K562 (cell line): ENCODE measurements around the gene PAIP2. TPM values are rescaled to one million over a fixed set of nuclear protein-coding genes. Genes with fewer than 3 reads are reported as not detected.
A peak's percentile ranks its signal among the peaks of the same experiment; 100 is the strongest.

ENCODE experiments used
- ATAC-seq: fragments of 200-7000 bp; cut with Tn5 transposase; 3 replicates; pipeline ENCODE4 v1.9.1; 2020; ENCODE audit warnings: moderate library complexity
- BruUV-seq: library from RNA; stranded (reverse); fragments of 400-500 nt; replicated peaks from 2 replicates; lab custom pipeline; 2021; lab: Mats Ljungman, UMichigan
- CTCF ChIA-PET: fragments of 300-600 bp; formaldehyde crosslinking; extraction: SDS; loops from one replicate; lab custom pipeline; 2021; ENCODE audit warnings: low intra/inter-chr PET ratio; lab: Yijun Ruan, JAX
- POLR2A ChIA-PET: fragments of 300-600, 350-650 bp; sonication (Branson Sonifier 250); formaldehyde crosslinking; extraction: SDS; loops from one replicate; lab custom pipeline; 2021; ENCODE audit warnings: antibody characterized with exemption, inconsistent platforms; lab: Yijun Ruan, JAX
- DNase-seq, 4 experiments: peaks; one replicate each; pipeline versions ENCODE4 v3.0.0 to v3.0.0-alpha.2; 2011 to 2018; ENCODE audit warnings: low spot score in 3 of 4, mixed read lengths in 3 of 4; ENCODE audit errors: extremely low read depth in 1 of 4
- FAIRE-seq: peaks from 2 replicates; lab custom pipeline; 2011; peaks lifted over from hg19 to GRCh38; lab: Jason Lieb, UNC
- H2AFZ ChIP-seq: 2 replicates; pipeline ENCODE4 v1.6.0; 2011; ENCODE audit warnings: low read depth, low read length, control low read depth, inconsistent platforms
- H3K27ac ChIP-seq: fragments of 200-600 bp; 3 replicates; pipeline ENCODE4 v1.8.0; 2011; ENCODE audit warnings: low read depth, mild to moderate bottlenecking, control low read depth, inconsistent platforms, low read length, moderate library complexity, mixed read lengths; ENCODE audit errors: extremely low read depth
- H3K27me3 ChIP-seq, 2 experiments: fragments of 300-600 bp in 1 of 2; 2 replicates in 1 of 2; 3 replicates in 1 of 2; pipeline versions ENCODE4 v1.6.0 to v1.8.0; 2011; ENCODE audit warnings: inconsistent platforms in 2 of 2, low read length in 2 of 2, mild to moderate bottlenecking in 1 of 2, mixed read lengths in 1 of 2, moderate library complexity in 1 of 2; ENCODE audit not compliant: control insufficient read depth in 2 of 2, insufficient read depth in 2 of 2
- H3K36me3 ChIP-seq: fragments of 300-600 bp; 3 replicates; pipeline ENCODE4 v1.8.0; 2011; ENCODE audit warnings: mild to moderate bottlenecking, low read length, inconsistent platforms; ENCODE audit not compliant: control insufficient read depth, insufficient read depth
- H3K4me1 ChIP-seq, 2 experiments: fragments of 200-600 bp in 1 of 2; replicated peaks in 1 of 2; 2 replicates in 1 of 2; 3 replicates in 1 of 2; pipeline versions ENCODE4 v1.5.1 to v1.8.0; 2011; ENCODE audit warnings: inconsistent platforms in 2 of 2, low read length in 2 of 2, mild to moderate bottlenecking in 1 of 2, mixed read lengths in 1 of 2, moderate library complexity in 1 of 2; ENCODE audit not compliant: control insufficient read depth in 2 of 2, insufficient read depth in 2 of 2
- H3K4me2 ChIP-seq: 2 replicates; pipeline ENCODE4 v1.6.1; 2011; ENCODE audit warnings: low read length, control low read depth, inconsistent platforms, mixed read lengths; ENCODE audit not compliant: insufficient read depth
- H3K4me3 ChIP-seq: fragments of 200-600 bp; sonication (generic), shearing (Covaris generic); 2 replicates; pipeline ENCODE4 v1.5.1; 2016; ENCODE audit warnings: control low read depth, inconsistent platforms
- H3K79me2 ChIP-seq: fragments of 200-600 bp; 3 replicates; pipeline ENCODE4 v1.8.0; 2011; ENCODE audit warnings: low read length, inconsistent platforms; ENCODE audit not compliant: control insufficient read depth, insufficient read depth
- H3K9ac ChIP-seq, 2 experiments: 2 replicates each; pipeline versions ENCODE4 v1.6.0 to v1.6.1; 2011; ENCODE audit warnings: low read depth in 2 of 2, low read length in 2 of 2, control low read depth in 1 of 2, inconsistent platforms in 1 of 2, mild to moderate bottlenecking in 1 of 2, mixed read lengths in 1 of 2; ENCODE audit not compliant: insufficient read depth in 1 of 2
- H3K9me1 ChIP-seq: one replicate; pipeline ENCODE4 v1.6.0; 2011; ENCODE audit warnings: inconsistent platforms, mild to moderate bottlenecking, low read length, moderate library complexity; ENCODE audit not compliant: control insufficient read depth, insufficient read depth
- H3K9me3 ChIP-seq: replicated peaks from 2 replicates; pipeline ENCODE4 v1.5.1; 2011; ENCODE audit warnings: low read depth, low read length, inconsistent platforms; ENCODE audit not compliant: control insufficient read depth, insufficient read depth
- H4K20me1 ChIP-seq: replicated peaks from 2 replicates; pipeline ENCODE4 v1.6.1; 2011; ENCODE audit warnings: low read length, inconsistent platforms, mixed read lengths; ENCODE audit not compliant: control insufficient read depth, insufficient read depth
- CBX1 ChIP-seq: sonication (generic); IDR thresholded peaks from 2 replicates; pipeline ENCODE4 v1.6.1; 2016; ENCODE audit warnings: antibody characterized with exemption, low read depth, mild to moderate bottlenecking
- CEBPG ChIP-seq, 3 experiments: fragments of 200-800 bp in 1 of 3; sonication (Bioruptor generic) in 1 of 3; sonication (generic) in 1 of 3; formaldehyde crosslinking in 1 of 3; IDR thresholded peaks in 2 of 3; conservative IDR thresholded peaks in 1 of 3; 2 replicates each; pipeline versions ENCODE4 v1.6.1 to v1.8.0; 2016 to 2022; ENCODE audit warnings: missing compliant biosample characterization in 2 of 3, missing genetic modification characterization in 2 of 3, mild to moderate bottlenecking in 1 of 3, missing genetic modification reagents in 1 of 3
- DDX20 ChIP-seq: fragments of 450-650 bp; IDR thresholded peaks from 2 replicates; pipeline ENCODE4 v1.6.1; 2016; ENCODE audit warnings: missing genetic modification characterization, low read depth, mild to moderate bottlenecking, missing compliant biosample characterization, moderate library complexity
- ETV5 ChIP-seq: sonication (generic); formaldehyde crosslinking; IDR thresholded peaks from 2 replicates; pipeline ENCODE4 v1.4.0; 2020; ENCODE audit warnings: low read depth, mild to moderate bottlenecking, missing genetic modification reagents
- NCOR1 ChIP-seq: fragments of 450-650 bp; IDR thresholded peaks from 2 replicates; pipeline ENCODE4 v1.6.1; 2016; ENCODE audit warnings: mild to moderate bottlenecking, moderate library complexity
- NFATC3 ChIP-seq: fragments of 450-650 bp; IDR thresholded peaks from 2 replicates; pipeline ENCODE4 v1.6.1; 2017; ENCODE audit warnings: mild to moderate bottlenecking
- PPARD ChIP-seq: fragments of 250-450 bp; sonication (Bioruptor Pico); IDR thresholded peaks from 2 replicates; pipeline ENCODE4 v1.8.0; 2022; ENCODE audit warnings: inconsistent platforms, mild to moderate bottlenecking, moderate library complexity
- SIN3B ChIP-seq: fragments of 450-650 bp; IDR thresholded peaks from 2 replicates; pipeline ENCODE4 v1.6.1; 2017; ENCODE audit warnings: low read depth, mild to moderate bottlenecking, moderate library complexity
- TAF1 ChIP-seq: IDR thresholded peaks from 2 replicates; pipeline ENCODE4 v1.6.1; 2011; ENCODE audit warnings: mild to moderate bottlenecking, low read length, moderate library complexity; ENCODE audit not compliant: insufficient read depth, control insufficient read depth, severe bottlenecking; ENCODE audit errors: extremely low read depth
- YBX1 ChIP-seq: fragments of 450-650 bp; IDR thresholded peaks from 2 replicates; pipeline ENCODE4 v1.7.1; 2016; ENCODE audit warnings: mild to moderate bottlenecking
- WGBS: fragments of 100-300 bp; shearing (Covaris generic); methylation state at CpG from one replicate; pipeline ENCODE4 v1.1.6; 2016; ENCODE audit warnings: low coverage, mixed read lengths; ENCODE audit not compliant: insufficient coverage; ENCODE audit errors: missing lambda C conversion rate; 5-methylcytosine and 5-hydroxymethylcytosine counted together
- in situ Hi-C: fragments of 300-500 bp; cut with MboI; formaldehyde crosslinking; loops from 4 replicates; pipeline ENCODE4 v1.15.0; 2018; ENCODE audit warnings: inconsistent platforms, mixed read lengths
- intact Hi-C: fragments of 100-400 bp; cut with micrococcal nuclease; formaldehyde crosslinking; loops from 2 replicates; pipeline ENCODE4 v1.14.2; 2022
- polyA plus RNA-seq, 8 experiments: library from polyadenylated mRNA; depleted of rRNA in 4 of 8; stranded (reverse) in 5 of 8; unstranded in 3 of 8; fragments of >200 nt; fragmentation: Nextera tagmentation in 2 of 8; fragmentation: Illumina TruSeq in 1 of 8; extraction: Ambion mirVana in 2 of 8; extraction: Trizol in 1 of 8; gene quantifications; 2 replicates each; pipeline versions ENCODE4 v1.2.1 to v1.2.3, GENCODE V29; 2011 to 2014; ENCODE audit warnings: inconsistent platforms in 1 of 8, missing spikeins in 1 of 8
- total RNA-seq, 7 experiments: library from RNA; depleted of rRNA in 6 of 7; stranded (reverse); fragments of >200 nt in 6 of 7; fragmentation: Illumina TruSeq in 2 of 7; extraction: Trizol in 2 of 7; gene quantifications; 2 replicates each; pipeline versions ENCODE4 v1.2.1 to v1.2.3, GENCODE V29; 2011 to 2021; ENCODE audit warnings: low replicate concordance in 1 of 7
- TF ChIP-seq, protein P1 (sequence below): fragments of 250-450 bp; sonication (Bioruptor Pico); IDR thresholded peaks from 2 replicates; pipeline ENCODE4 v1.8.0; 2022; ENCODE audit warnings: inconsistent platforms, mild to moderate bottlenecking, moderate library complexity, borderline replicate concordance
- TF ChIP-seq, protein P2 (sequence below): fragments of 450-650 bp; IDR thresholded peaks from 2 replicates; pipeline ENCODE4 v1.6.1; 2018; ENCODE audit not compliant: partially characterized antibody
- TF ChIP-seq, protein P3 (sequence below), 3 experiments: fragments of 200-800 bp in 1 of 3; fragments of 250-450 bp in 1 of 3; fragments of 450-650 bp in 1 of 3; sonication (Bioruptor Pico) in 1 of 3; sonication (Bioruptor generic) in 1 of 3; formaldehyde crosslinking in 1 of 3; IDR thresholded peaks; 2 replicates each; pipeline versions ENCODE4 v1.6.1 to v1.8.0; 2016 to 2022; ENCODE audit warnings: mild to moderate bottlenecking in 2 of 3, missing genetic modification characterization in 2 of 3, missing compliant biosample characterization in 1 of 3, moderate library complexity in 1 of 3

The PAIP2 gene
- total and polyA plus RNA-seq, 9 of the 15 experiments (the other 6 are each of a cell fraction or from before 2014, with no cell fraction given) = 78.3 to 187 (median 128) TPM

DNA sequence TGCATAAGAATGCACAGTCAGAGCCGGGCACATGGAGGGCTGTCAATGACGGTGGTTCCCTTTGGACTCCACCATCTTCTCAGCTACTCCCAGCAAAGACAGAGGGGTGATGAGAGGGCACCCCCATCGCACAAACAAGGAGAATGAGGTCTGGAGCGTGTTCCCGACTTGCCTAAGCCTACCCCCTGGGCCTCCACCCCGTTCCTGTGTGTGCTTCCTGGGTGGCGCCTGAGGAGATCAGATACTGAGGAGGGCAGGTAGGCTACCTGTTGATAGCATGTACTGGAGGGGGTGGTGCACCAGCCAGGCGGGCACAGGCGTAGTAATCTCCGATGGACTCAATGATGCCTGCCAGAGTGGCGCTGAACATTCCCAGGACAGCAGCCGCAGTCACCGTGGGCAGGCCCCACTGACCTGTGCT lies 37.3 kb downstream of the PAIP2 start:
- ATAC-seq (no peak), FAIRE-seq (no peak), DNase-seq (peak in 1 of 4 experiments; percentile 4)
- H3K4me3 ChIP-seq = no peak overlapping the region
- 64% methylated on average over 13 of the region's 13 CpGs for WGBS
- ChIA-PET CTCF (no interaction called here), POLR2A (interaction anchor here (1.0 kb wide), 1 partner anchor 249 kb away, joined by 3 read pairs; no protein-coding TSS in a partner anchor)
- no peaks in the 10 kb centered on the region for H3K9me1 ChIP-seq
- in situ Hi-C loops (no loop called here), intact Hi-C loops (no loop called here)
- H4K20me1 ChIP-seq = no peaks in the 10 kb centered on the region
- no peaks in the 10 kb centered on the region for H3K79me2 ChIP-seq
- BruUV-seq = no TSS peak
- peaks cover 18 to 47% of the 10 kb centered on the region in 2 experiments; a peak in 4 of 5 replicates for H3K4me1 ChIP-seq
- no peak overlapping the region for H3K4me2 ChIP-seq
- H3K36me3 ChIP-seq = no peaks in the 10 kb centered on the region
- no peaks in the 10 kb centered on the region for H3K27me3 ChIP-seq
- H3K27ac ChIP-seq = no peak overlapping the region
- no peak overlapping the region for H2AFZ ChIP-seq
- peak overlapping the region in 1 of 2 experiments; percentile 41; a peak in 2 of 4 replicates for H3K9ac ChIP-seq
- H3K9me3 ChIP-seq = no peaks in the 10 kb centered on the region
- TF ChIP-seq CBX1 = no peak
- TF ChIP-seq PPARD = no peak
- TF ChIP-seq ETV5 (CRISPR knock-in tag) = no peak
- TF ChIP-seq NFATC3 = no peak
- TF ChIP-seq, protein P1, sequence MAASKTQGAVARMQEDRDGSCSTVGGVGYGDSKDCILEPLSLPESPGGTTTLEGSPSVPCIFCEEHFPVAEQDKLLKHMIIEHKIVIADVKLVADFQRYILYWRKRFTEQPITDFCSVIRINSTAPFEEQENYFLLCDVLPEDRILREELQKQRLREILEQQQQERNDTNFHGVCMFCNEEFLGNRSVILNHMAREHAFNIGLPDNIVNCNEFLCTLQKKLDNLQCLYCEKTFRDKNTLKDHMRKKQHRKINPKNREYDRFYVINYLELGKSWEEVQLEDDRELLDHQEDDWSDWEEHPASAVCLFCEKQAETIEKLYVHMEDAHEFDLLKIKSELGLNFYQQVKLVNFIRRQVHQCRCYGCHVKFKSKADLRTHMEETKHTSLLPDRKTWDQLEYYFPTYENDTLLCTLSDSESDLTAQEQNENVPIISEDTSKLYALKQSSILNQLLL (CRISPR knock-in tag) = no peak
- no peak for TF ChIP-seq CEBPG (CRISPR knock-in tag; IDR thresholded peaks at IDR 0.05)
- no peak for TF ChIP-seq CEBPG (tag; conservative IDR thresholded peaks at IDR 0.05 in 1 of 2, IDR thresholded peaks at IDR 0.05 in 1 of 2)
- TF ChIP-seq, protein P2, sequence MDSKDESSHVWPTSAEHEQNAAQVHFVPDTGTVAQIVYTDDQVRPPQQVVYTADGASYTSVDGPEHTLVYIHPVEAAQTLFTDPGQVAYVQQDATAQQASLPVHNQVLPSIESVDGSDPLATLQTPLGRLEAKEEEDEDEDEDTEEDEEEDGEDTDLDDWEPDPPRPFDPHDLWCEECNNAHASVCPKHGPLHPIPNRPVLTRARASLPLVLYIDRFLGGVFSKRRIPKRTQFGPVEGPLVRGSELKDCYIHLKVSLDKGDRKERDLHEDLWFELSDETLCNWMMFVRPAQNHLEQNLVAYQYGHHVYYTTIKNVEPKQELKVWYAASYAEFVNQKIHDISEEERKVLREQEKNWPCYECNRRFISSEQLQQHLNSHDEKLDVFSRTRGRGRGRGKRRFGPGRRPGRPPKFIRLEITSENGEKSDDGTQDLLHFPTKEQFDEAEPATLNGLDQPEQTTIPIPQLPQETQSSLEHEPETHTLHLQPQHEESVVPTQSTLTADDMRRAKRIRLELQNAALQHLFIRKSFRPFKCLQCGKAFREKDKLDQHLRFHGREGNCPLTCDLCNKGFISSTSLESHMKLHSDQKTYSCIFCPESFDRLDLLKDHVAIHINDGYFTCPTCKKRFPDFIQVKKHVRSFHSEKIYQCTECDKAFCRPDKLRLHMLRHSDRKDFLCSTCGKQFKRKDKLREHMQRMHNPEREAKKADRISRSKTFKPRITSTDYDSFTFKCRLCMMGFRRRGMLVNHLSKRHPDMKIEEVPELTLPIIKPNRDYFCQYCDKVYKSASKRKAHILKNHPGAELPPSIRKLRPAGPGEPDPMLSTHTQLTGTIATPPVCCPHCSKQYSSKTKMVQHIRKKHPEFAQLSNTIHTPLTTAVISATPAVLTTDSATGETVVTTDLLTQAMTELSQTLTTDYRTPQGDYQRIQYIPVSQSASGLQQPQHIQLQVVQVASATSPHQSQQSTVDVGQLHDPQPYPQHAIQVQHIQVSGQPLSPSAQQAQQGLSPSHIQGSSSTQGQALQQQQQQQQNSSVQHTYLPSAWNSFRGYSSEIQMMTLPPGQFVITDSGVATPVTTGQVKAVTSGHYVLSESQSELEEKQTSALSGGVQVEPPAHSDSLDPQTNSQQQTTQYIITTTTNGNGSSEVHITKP = no peak
- TF ChIP-seq NCOR1 = no peak
- no peak for TF ChIP-seq TAF1
- TF ChIP-seq, protein P3, sequence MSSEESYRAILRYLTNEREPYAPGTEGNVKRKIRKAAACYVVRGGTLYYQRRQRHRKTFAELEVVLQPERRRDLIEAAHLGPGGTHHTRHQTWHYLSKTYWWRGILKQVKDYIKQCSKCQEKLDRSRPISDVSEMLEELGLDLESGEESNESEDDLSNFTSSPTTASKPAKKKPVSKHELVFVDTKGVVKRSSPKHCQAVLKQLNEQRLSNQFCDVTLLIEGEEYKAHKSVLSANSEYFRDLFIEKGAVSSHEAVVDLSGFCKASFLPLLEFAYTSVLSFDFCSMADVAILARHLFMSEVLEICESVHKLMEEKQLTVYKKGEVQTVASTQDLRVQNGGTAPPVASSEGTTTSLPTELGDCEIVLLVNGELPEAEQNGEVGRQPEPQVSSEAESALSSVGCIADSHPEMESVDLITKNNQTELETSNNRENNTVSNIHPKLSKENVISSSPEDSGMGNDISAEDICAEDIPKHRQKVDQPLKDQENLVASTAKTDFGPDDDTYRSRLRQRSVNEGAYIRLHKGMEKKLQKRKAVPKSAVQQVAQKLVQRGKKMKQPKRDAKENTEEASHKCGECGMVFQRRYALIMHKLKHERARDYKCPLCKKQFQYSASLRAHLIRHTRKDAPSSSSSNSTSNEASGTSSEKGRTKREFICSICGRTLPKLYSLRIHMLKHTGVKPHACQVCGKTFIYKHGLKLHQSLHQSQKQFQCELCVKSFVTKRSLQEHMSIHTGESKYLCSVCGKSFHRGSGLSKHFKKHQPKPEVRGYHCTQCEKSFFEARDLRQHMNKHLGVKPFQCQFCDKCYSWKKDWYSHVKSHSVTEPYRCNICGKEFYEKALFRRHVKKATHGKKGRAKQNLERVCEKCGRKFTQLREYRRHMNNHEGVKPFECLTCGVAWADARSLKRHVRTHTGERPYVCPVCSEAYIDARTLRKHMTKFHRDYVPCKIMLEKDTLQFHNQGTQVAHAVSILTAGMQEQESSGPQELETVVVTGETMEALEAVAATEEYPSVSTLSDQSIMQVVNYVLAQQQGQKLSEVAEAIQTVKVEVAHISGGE (CRISPR knock-in tag; IDR thresholded peaks at IDR 0.05) = no peak
- TF ChIP-seq DDX20 = no peak
- TF ChIP-seq YBX1 = no peak
- TF ChIP-seq SIN3B = no peak
